A549 (cell line): ENCODE data around the gene SLC27A1. TPM values are rescaled to one million over a fixed set of nuclear protein-coding genes. Genes with fewer than 3 reads are reported as not detected.

Source experiments
- ATAC-seq, 2 experiments: fragments of 200-7000 bp in 1 of 2; fragments of >200 bp in 1 of 2; cut with Nextera tagmentation in 1 of 2; cut with Tn5 transposase in 1 of 2; 3 replicates each; pipeline versions ENCODE4 v1.8.0 to v1.9.1; 2018 to 2020; ENCODE audit warnings: mild to moderate bottlenecking in 1 of 2, moderate library complexity in 1 of 2
- CTCF ChIA-PET: fragments of 300-600 bp; sonication (Branson Sonifier 250); formaldehyde crosslinking; extraction: SDS; loops from one replicate; lab custom pipeline; 2021; ENCODE audit warnings: antibody characterized with exemption, inconsistent platforms; lab: Yijun Ruan, JAX
- POLR2A ChIA-PET: fragments of 350-600 bp; formaldehyde crosslinking; extraction: SDS; loops from one replicate; lab custom pipeline; 2021; ENCODE audit warnings: antibody characterized with exemption, inconsistent platforms; lab: Yijun Ruan, JAX
- DNase-seq, 2 experiments: peaks; one replicate each; pipeline versions ENCODE4 v3.0.0 to v3.0.0-alpha.2; 2011 to 2016; ENCODE audit warnings: low read depth in 1 of 2, low spot score in 1 of 2
- FAIRE-seq: peaks from 2 replicates; lab custom pipeline; 2011; peaks lifted over from hg19 to GRCh38; lab: Jason Lieb, UNC
- H3K27ac ChIP-seq, 2 experiments: fragments of >200 bp; sonication (Bioruptor Twin); formaldehyde crosslinking; 3 replicates each; pipeline ENCODE4 v1.5.1; 2016 to 2017
- H3K4me1 ChIP-seq: fragments of >200 bp; sonication (Bioruptor Twin); formaldehyde crosslinking; 3 replicates; pipeline ENCODE4 v1.6.1; 2016
- H3K4me2 ChIP-seq: fragments of >200 bp; sonication (Bioruptor Twin); formaldehyde crosslinking; 3 replicates; pipeline ENCODE4 v1.6.1; 2016
- H3K4me3 ChIP-seq: fragments of >200 bp; sonication (Bioruptor Twin); formaldehyde crosslinking; 3 replicates; pipeline ENCODE4 v1.5.1; 2016
- H3K9me3 ChIP-seq: fragments of >200 bp; sonication (Bioruptor Twin); formaldehyde crosslinking; 3 replicates; pipeline ENCODE4 v1.6.1; 2016
- BHLHE40 ChIP-seq: IDR thresholded peaks from 2 replicates; pipeline ENCODE4 v1.6.1; 2012; ENCODE audit warnings: low read depth, low read length, inconsistent platforms
- CHD2 ChIP-seq: fragments of 150-350 bp; IDR thresholded peaks from 2 replicates; pipeline ENCODE4 v1.6.1; 2014; ENCODE audit warnings: low read length; ENCODE audit not compliant: partially characterized antibody
- EHF ChIP-seq: fragments of 250-450 bp; sonication (Bioruptor Pico); IDR thresholded peaks from 2 replicates; pipeline ENCODE4 v1.5.0; 2020; ENCODE audit warnings: mild to moderate bottlenecking
- EHMT2 ChIP-seq: fragments of 200-600 bp; sonication (generic); IDR thresholded peaks from 2 replicates; pipeline ENCODE4 v1.6.1; 2016; ENCODE audit warnings: antibody characterized with exemption, low read depth, mild to moderate bottlenecking, moderate library complexity
- FOSL2 ChIP-seq, 2 experiments: fragments of 450-650 bp in 1 of 2; fragments of >200 bp in 1 of 2; sonication (Bioruptor Twin) in 1 of 2; formaldehyde crosslinking; IDR thresholded peaks; 2 replicates each; pipeline versions ENCODE4 v1.5.0 to v1.6.1; 2016 to 2020; ENCODE audit warnings: mild to moderate bottlenecking in 1 of 2, moderate library complexity in 1 of 2
- GATA3 ChIP-seq: IDR thresholded peaks from 2 replicates; pipeline ENCODE4 v1.6.1; 2012; ENCODE audit warnings: borderline replicate concordance
- KDM1A ChIP-seq: fragments of 200-600 bp; sonication (generic); IDR thresholded peaks from 2 replicates; pipeline ENCODE4 v1.6.1; 2016; ENCODE audit warnings: low read depth, mild to moderate bottlenecking
- MAFK ChIP-seq: fragments of 450-650 bp; IDR thresholded peaks from 2 replicates; pipeline ENCODE4 v1.6.1; 2014; ENCODE audit not compliant: partially characterized antibody
- NPAS2 ChIP-seq: fragments of 250-450 bp; sonication (Bioruptor Pico); IDR thresholded peaks from 2 replicates; pipeline ENCODE4 v1.8.0; 2022; ENCODE audit warnings: mild to moderate bottlenecking, moderate library complexity, borderline replicate concordance
- POLR2A ChIP-seq: IDR thresholded peaks from 2 replicates; pipeline ENCODE4 v1.6.1; 2012; ENCODE audit warnings: mild to moderate bottlenecking, low read length
- RARB ChIP-seq: fragments of 250-450 bp; sonication (Bioruptor Pico); IDR thresholded peaks from 2 replicates; pipeline ENCODE4 v1.8.0; 2021; ENCODE audit warnings: mild to moderate bottlenecking, moderate library complexity
- RCOR1 ChIP-seq: fragments of 150-350 bp; IDR thresholded peaks from 2 replicates; pipeline ENCODE4 v1.6.1; 2014; ENCODE audit warnings: antibody characterized with exemption, low read length, low read depth
- WGBS: methylation state at CpG from one replicate; pipeline ENCODE4 v1.1.6; 2017; ENCODE audit errors: missing lambda C conversion rate; 5-methylcytosine and 5-hydroxymethylcytosine counted together
- polyA plus RNA-seq, 4 experiments: library from polyadenylated mRNA; depleted of rRNA in 3 of 4; stranded (reverse); fragments of >200 nt; fragmentation: RNase III in 1 of 4; extraction: RNeasy Plus Mini Kit Qiagen cat#74134 plus additional on column Dnase treatment in 1 of 4; gene quantifications; 2 replicates in 3 of 4; 3 replicates in 1 of 4; pipeline ENCODE4 v1.2.3, GENCODE V29; 2011 to 2017
- TF ChIP-seq, protein P1 (sequence below): fragments of 450-650 bp; IDR thresholded peaks from 2 replicates; pipeline ENCODE4 v1.6.1; 2014; ENCODE audit warnings: antibody characterized with exemption
- TF ChIP-seq, protein P2 (sequence below): fragments of >200 bp; sonication (Bioruptor Twin); formaldehyde crosslinking; IDR thresholded peaks from 3 replicates; pipeline ENCODE4 v1.5.1; 2016
- TF ChIP-seq, protein P3 (sequence below): IDR thresholded peaks from 2 replicates; pipeline ENCODE4 v1.6.1; 2012
- TF ChIP-seq, protein P4 (sequence below): fragments of >200 bp; sonication (Bioruptor Twin); formaldehyde crosslinking; IDR thresholded peaks from 2 replicates; pipeline ENCODE4 v1.6.1; 2016

Gene SLC27A1
- polyA plus RNA-seq, 2 of the 4 experiments (the other 2 are of a cell fraction), result 1.8 to 2.5 TPM

DNA sequence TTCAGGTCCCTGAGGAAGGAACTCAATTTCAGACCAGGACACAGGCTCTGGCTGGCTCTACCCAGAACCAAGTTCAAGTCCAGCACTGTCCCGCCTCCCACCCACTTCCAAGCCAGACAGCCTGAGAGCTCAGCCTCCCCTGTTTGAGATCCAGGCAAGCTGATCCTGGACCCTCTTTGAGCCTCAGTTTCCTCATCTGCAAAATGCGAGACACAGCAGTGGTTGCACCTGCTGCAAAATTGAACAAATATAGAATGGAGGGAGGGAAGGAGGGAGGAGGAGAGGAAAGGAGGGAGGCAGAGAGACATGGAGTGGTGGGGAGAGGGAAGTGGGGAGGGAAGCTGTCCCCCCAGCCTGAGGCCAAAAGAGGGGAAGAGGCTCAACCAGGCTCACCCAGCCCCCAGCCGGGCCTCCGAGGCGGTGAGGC lies 22.6 kb upstream of the SLC27A1 start:
- Histone ChIP-seq H3K4me1 (0 out of 3 replicates have a peak, but pooled peaks cover 6% of the 10 kb centered on the region), H3K27ac (peak overlapping the region; percentile 58 to 85; a peak in 5 of 6 replicates), H3K4me3 (peak overlapping the region; percentile 50), H3K4me2 (peak overlapping the region; percentile 71), H3K9me3 (no peaks in the 10 kb centered on the region)
- no peak for DNase-seq
- ATAC-seq, result peak; percentile 17 to 46; a peak in 4 of 6 replicates
- no peak for FAIRE-seq
- ChIA-PET CTCF (interaction anchor here (0.6 to 2.2 kb wide), 11 partner anchors 13 to 760 kb away, joined by 3 to 13 read pairs (median 5); partner anchors contain the start of genes CCDC194, MVB12A and NXNL1), POLR2A (no interaction called here)
- WGBS, result 30% methylated on average over 4 of the region's 5 CpGs
- no peak for TF ChIP-seq EHMT2
- no peak for TF ChIP-seq KDM1A

DNA sequence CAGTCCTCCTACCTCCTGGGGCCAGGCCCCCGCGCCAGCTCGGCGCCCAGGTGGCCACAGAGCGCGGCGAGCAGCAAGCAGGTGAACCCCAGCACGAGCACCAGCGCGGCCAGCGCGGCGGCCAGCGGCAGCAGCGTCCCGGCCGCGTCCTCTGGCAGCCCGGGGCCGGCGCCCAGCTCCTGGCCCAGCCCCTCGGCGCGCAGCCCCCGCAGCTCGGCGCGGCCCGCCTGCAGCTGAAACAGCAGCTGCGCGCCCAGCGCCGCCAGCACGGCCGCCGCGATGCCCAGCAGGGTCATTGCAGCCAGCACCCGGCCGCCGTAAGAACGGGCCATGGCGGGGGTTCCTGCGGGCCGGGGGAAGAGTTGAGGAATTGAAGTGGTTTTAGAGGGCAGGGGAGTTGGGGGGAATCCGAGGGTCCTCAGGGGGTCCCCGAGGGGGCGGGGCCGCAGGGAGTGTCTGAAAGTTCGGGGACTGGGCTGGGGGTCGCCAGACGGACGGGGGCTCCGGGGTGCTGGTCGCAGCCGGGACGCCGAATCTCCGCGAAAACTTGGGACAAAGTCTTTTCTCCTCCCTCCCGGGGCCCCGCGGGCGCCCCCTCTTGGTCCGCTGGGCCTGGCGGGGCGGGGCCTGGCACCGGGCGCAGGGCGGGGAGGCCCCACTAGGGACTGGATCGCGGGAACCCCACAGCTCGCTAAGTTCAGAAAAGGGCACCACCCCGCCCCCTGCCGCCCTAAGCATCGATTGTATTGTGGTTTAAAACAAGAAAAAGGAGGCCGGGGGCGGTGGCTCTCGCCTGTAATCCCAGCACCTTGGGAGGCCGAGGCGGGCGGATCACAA lies 22.0 kb upstream of the SLC27A1 start, which contains the start of gene TMEM221:
Gene TMEM221, minus strand, starts transcription at position 538 of the 837 bp plus-strand sequence. Its CDS starts 206 bp downstream, at position 332.
- peak; percentile 78 to 88 for ATAC-seq
- 3% methylated on average over 13 of the region's 81 CpGs for WGBS
- H3K4me3 ChIP-seq, result peak within 1 kb of the TSS; percentile 50
- peak within 1 kb of the TSS; percentile 58 to 85 for H3K27ac ChIP-seq
- ChIA-PET CTCF (interaction anchor here (0.5 to 2.2 kb wide), 17 partner anchors 8 to 761 kb away, joined by 3 to 13 read pairs (median 4); partner anchors contain the start of genes CCDC194, MVB12A and NXNL1), POLR2A (interaction anchor here (1.0 kb wide), 2 partner anchors 23 to 29 kb away, joined by 3 read pairs; partner anchors contain the start of gene MVB12A)
- FAIRE-seq, result no peak
- TF ChIP-seq, protein P1, sequence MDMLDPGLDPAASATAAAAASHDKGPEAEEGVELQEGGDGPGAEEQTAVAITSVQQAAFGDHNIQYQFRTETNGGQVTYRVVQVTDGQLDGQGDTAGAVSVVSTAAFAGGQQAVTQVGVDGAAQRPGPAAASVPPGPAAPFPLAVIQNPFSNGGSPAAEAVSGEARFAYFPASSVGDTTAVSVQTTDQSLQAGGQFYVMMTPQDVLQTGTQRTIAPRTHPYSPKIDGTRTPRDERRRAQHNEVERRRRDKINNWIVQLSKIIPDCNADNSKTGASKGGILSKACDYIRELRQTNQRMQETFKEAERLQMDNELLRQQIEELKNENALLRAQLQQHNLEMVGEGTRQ, result no peak
- TF ChIP-seq NPAS2 (CRISPR knock-in tag), result no peak
- TF ChIP-seq, protein P2, sequence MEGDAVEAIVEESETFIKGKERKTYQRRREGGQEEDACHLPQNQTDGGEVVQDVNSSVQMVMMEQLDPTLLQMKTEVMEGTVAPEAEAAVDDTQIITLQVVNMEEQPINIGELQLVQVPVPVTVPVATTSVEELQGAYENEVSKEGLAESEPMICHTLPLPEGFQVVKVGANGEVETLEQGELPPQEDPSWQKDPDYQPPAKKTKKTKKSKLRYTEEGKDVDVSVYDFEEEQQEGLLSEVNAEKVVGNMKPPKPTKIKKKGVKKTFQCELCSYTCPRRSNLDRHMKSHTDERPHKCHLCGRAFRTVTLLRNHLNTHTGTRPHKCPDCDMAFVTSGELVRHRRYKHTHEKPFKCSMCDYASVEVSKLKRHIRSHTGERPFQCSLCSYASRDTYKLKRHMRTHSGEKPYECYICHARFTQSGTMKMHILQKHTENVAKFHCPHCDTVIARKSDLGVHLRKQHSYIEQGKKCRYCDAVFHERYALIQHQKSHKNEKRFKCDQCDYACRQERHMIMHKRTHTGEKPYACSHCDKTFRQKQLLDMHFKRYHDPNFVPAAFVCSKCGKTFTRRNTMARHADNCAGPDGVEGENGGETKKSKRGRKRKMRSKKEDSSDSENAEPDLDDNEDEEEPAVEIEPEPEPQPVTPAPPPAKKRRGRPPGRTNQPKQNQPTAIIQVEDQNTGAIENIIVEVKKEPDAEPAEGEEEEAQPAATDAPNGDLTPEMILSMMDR, result peak; percentile 47
- TF ChIP-seq POLR2A, result 0 out of 2 replicates have a peak, but pooled peaks have one; percentile 8
- H3K9me3 ChIP-seq, result no peaks in the 10 kb centered on the region
- H3K4me1 ChIP-seq, result 0 out of 3 replicates have a peak, but pooled peaks cover 6% of the 10 kb centered on the region
- DNase-seq, result peak; percentile 55 to 66
- peak within 1 kb of the TSS; percentile 71 for H3K4me2 ChIP-seq

DNA sequence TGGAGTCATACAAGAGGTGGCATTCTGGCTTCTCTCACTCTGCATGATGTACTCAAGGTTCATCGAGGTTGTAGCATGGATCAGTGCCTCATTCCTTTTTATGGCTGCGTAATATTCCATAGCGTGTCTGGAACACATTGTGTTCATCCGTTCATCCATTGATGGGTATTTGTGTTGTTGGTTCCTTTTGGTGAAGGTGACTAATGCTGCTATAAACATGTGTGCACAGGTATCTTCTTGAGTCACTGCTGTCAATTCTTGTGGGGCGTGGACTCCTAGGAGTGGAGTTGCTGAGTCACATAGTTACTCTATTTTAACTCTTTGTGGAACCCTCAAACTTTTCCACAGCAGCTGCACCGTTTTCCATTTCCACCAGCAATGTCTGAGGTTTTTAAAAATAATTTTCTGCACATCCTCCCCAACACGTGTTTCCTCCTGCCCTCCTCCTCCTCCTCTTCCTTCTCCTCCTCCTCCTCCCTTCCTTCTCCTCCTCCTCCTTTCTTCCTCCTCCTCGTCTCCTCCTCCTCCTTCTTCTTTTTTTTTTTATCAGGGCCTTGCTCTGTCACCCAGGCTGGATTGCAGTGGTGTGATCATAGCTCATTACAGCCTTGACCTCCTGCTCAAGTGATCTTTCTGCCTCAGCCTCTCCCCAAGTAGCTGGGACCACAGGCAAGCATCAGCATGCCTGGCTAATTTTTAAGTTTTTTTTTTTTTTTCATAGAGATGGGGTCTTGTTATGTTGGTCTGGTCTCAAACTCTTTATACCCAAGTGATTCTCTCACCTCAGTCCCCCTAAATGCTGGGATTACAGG lies 19.9 kb upstream of the SLC27A1 start:
- CTCF ChIA-PET, result interaction anchor here (0.6 to 0.9 kb wide), 2 partner anchors 16 to 162 kb away, joined by 3 read pairs; no protein-coding TSS in a partner anchor
- no peak for ATAC-seq
- POLR2A ChIA-PET, result no interaction called here
- Histone ChIP-seq H3K4me1 (0 out of 3 replicates have a peak, but pooled peaks cover 6% of the 10 kb centered on the region), H3K4me2 (peak overlapping the region; percentile 36; the same call in 1 of the 3 replicates), H3K9me3 (no peaks in the 10 kb centered on the region), H3K27ac (0 out of 6 replicates have a peak overlapping the region, but pooled peaks of 1 of the 2 experiments have one; percentile 32), H3K4me3 (no peak overlapping the region)
- WGBS, result 26% methylated on average over 7 of the region's 8 CpGs
- no peak for FAIRE-seq
- DNase-seq, result peak in 1 of 2 experiments; percentile 73
- TF ChIP-seq CHD2 (no peak), MAFK (peak; percentile 58), FOSL2 (IDR thresholded peaks at IDR 0.05) (no peak), FOSL2 (CRISPR knock-in tag; IDR thresholded peaks at IDR 0.05) (peak; percentile 72)
- TF ChIP-seq, protein P3, sequence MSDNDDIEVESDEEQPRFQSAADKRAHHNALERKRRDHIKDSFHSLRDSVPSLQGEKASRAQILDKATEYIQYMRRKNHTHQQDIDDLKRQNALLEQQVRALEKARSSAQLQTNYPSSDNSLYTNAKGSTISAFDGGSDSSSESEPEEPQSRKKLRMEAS, result 0 out of 2 replicates have a peak, but pooled peaks have one; percentile 36

DNA sequence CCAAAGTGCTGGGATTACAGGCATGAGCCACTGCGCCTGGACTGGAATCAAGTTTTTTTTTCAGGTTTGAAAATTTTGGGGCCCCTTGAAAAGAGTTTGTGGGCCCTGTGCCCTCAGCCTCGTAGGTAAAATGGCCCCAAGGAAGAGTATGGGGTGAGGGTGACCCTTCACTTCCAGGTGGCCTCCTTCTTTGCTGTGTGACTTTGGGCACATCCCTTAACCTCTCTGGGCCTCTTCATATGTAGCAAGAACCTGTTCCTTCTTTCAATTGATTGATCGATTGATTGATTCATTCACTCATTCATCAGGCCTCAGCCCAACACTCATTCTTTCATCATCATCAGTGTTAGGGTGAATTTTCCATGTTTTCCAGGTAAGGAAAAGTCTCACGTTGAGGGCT lies 18.5 kb upstream of the SLC27A1 start:
- CTCF ChIA-PET, result interaction anchor here (0.8 to 1.3 kb wide), 3 partner anchors 11 to 62 kb away, joined by 3 to 4 read pairs (median 4); no protein-coding TSS in a partner anchor

More for the DNA sequence above, 18.5 kb upstream of the SLC27A1 start:
- ATAC-seq (no peak), DNase-seq (no peak), FAIRE-seq (no peak)
- Histone ChIP-seq H3K4me1 (0 out of 3 replicates have a peak, but pooled peaks cover 6% of the 10 kb centered on the region), H3K9me3 (no peaks in the 10 kb centered on the region), H3K4me3 (no peak overlapping the region), H3K27ac (no peak overlapping the region), H3K4me2 (no peak overlapping the region)
- TF ChIP-seq, protein P3, result no peak
- TF ChIP-seq BHLHE40 (no peak), RARB (no peak), EHF (CRISPR knock-in tag) (no peak), GATA3 (no peak), RCOR1 (no peak)
- TF ChIP-seq, protein P4, sequence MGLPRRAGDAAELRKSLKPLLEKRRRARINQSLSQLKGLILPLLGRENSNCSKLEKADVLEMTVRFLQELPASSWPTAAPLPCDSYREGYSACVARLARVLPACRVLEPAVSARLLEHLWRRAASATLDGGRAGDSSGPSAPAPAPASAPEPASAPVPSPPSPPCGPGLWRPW, result no peak
- 87% methylated on average over 4 of the region's 4 CpGs for WGBS
- POLR2A ChIA-PET, result no interaction called here
